NCI-H1694 treated with DMSO at 0.1 percent for 48 hours (cell line): ENCODE measurements around the gene RAB9A.
"Not testable (repeated sequence)": the region's sequence is repeated elsewhere in the genome, so short reads cannot be mapped to it uniquely, and the experiment has no call there.

Experiments used
- DNase-seq: peaks from one replicate; lab custom pipeline; 2025; lab: John Stamatoyannopoulos, UW

RAB9A gene

GRCh38 chrX:13702111-13702789 is 13.3 kb downstream of the RAB9A start:
- DNase-seq: no peak

- DNase-seq: no peak
Observed at GRCh38 chrX:13703135-13703534, 14.2 kb downstream of the RAB9A start.

DNA sequence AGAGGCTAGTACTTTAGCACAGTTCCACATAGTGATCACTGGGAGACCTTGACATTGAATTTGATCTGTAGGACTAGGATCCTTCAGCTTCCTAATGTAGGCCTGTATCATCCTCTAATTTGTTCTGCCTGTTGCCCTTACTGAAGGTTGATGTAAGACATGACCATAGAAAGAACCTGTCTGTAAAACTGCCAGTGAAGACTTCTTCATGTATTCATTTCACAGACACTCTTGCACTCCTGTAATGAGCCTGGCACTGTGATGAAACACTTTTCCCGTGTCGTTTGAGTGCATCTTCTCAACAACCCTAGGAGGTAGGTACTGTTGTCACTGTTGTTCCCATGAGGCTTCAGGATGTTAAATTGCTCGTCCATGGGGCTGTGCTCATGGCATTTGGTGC is 14.7 kb downstream of the RAB9A start:
- DNase-seq: no peak

DNA sequence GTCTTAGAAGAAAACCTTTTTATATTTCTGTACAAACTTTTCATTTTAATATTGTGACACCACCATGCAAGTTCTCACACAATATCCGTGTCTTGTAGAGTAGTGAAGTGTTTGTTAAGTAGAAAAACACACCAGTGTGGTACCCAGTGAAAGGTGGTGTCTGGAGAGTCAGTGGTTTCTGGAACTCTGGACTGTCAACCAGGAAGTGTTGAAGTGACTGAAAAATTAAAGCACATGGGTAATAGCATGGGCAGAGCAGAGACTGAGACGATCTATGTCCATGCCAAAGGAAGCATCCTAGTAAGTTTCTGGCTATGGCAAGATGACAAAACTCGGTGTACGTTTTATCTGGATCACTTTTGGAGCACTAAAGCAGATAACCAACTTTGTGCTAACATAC is 22.2 kb downstream of the RAB9A start:
- no peak for DNase-seq

- no peak for DNase-seq
Observed at GRCh38 chrX:13716455-13716854, 27.5 kb downstream of the RAB9A start.

DNA sequence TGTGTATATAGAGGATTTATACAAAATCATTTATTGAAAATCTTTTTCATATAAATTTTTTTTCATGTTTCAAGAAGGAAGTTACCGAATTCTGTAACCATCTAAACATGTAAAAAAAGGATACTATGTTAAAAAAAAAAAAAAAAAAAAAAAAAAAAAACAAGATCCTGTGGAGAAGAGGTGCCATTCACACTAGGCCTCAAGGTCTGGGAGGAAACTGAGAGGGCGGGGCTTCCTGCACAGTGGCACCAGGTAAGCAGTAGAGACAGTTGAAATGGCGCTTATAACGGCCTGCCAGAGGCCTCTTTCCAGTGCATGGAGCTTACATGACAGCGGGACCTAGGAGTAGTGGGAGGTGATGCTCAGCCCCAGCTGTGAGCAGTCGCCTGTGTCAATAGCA is 28.0 kb downstream of the RAB9A start:
- no peak for DNase-seq

GRCh38 chrX:13717700-13718472 is 29.0 kb downstream of the RAB9A start:
- no peak for DNase-seq

- DNase-seq: no peak
Observed at GRCh38 chrX:13719192-13719856, 30.4 kb downstream of the RAB9A start.

DNA sequence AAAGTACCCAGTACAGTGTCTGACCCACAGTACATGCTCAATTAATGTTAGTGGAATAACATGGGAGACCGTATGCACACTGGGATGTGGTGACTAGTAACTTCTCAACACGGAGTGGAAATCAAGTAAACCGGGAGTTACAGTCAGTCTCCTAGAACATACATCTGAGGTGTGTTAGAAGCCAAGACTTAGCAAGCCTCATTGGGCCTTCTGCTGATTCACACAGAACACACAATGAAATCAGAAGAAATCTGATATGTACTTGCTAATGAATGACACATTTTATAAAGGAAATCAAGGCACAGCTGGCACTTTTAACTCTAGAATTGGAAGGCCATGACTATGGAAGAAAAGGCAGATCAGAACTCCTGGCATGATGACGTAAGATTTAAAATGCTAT is 32.4 kb downstream of the RAB9A start:
- no peak for DNase-seq

DNA sequence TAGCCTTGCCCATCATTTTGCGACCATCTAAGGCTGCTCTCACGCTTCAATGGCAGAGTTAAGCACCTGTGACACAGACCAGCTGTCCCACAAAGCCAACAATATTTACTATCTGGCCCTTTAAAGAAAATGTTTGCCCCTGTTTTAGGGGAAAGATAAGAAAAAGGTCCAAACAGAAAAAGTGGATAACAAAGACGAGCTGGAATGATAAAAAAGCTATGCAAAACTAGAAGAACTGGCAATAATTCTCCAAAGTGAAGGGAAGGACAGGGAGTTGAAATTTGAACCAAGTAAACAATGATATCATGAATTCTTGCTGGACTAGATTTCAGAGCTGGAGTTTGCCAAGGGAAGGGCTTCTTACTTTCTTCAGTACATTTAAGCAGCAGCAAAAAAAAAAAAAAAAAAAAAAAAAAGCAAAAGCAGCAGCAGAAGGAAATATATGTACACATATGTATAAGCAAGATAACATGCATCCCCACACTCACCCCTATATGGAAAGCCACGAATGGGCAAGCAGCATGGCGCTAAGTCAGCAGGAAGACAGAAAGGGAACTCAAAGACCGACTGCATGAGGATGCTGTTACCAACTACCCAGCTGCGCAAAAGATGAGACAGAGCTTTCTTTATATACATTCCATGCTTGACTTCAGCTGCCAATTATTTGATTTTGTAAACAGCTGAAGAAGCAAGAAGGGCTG is 33.0 kb downstream of the RAB9A start:
- no peak for DNase-seq

DNA sequence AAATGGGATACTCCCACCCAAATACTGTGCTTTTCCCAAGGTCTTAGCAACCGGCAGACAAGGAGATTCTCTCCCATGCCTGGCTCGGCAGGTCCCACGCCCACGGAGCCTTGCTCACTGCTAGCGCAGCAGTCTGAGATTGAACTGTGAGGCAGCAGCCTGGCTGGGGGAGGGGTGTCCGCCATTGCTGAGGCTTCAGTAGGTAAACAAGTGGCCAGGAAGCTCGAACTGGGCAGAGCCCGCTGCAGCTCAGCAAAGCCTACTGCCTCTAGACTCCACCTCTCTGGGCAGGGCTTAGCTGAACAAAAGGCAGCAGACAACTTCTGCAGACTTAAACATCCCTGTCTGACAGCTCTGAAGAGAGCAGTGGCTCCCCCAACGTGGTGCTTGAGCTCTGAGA is 36.0 kb downstream of the RAB9A start:
- not testable (repeated sequence) for DNase-seq

DNA sequence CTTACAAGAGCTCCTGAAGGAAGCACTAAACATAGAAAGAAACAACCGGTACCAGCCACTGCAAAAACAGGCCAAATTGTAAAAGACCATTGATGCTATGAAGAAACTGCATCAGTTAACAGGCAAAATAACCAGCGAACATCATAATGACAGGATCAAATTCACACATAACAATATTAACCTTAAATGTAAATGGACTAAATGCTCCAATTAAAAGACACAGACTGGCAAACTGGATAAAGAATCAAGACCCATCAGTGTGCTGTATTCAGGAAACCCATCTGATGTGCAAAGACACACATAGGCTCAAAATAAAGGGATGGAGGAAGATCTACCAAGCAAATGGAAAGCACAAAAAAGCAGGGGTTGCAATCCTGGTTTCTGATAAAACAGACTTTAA is 37.7 kb downstream of the RAB9A start:
- not testable (repeated sequence) for DNase-seq

GRCh38 chrX:13730523-13730922 is 41.6 kb downstream of the RAB9A start:
- DNase-seq: not testable (repeated sequence)

DNA sequence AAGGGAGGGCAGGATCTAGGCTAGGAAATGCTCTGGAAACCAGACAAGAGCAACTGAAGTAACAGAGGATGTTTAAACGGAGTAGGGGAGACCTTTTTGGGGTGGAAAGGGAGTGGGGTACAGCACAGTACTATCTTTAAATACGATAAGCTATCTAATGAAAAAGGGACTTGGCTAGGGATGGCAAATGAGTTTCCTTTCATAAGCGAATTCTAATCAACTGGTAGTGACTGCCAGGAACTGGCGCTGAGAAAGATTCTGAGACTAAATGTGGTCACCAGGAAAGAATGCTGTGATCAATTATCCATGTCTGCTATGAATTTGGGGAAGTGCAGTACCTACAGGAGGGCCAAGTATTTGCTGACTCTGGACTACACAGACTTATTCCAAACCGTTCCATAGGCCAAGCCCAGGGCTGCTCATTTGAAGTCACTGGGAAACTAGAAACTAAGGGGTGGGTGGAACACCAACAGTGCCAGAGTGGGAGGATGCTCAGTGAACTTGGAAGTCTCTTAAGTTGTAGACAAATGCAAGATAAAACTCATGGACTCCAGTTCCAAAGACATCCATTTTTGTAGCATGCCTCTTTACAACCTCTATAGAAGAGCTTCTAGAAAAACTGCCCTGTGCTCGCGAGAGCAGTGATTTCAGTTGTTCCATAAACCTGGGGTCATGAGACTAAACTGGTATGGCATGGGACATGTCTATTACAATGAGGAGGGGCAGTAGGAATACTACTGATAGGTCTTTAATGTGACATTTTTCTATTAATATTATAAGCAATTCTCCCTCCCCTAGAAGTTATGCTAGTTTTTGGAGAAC is 43.5 kb downstream of the RAB9A start:
- no peak for DNase-seq

DNA sequence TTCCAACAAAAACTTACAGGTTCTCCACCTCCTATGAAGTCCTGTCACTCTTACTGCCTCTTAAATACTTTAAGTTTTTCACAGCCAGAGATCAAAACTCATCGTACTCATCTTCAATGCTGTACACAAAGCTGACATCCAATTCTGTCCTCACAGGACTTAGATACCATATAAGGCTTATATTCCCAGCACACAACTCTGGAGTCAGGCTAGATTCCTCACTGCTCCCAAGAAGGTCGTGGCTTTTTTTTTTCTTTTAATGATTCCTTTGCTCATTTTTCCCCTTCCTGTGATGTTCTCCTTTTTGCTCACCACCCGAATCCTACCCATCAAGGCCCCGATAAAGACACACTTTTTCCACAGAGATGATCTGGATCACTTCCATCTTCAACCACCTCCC is 44.6 kb downstream of the RAB9A start:
- no peak for DNase-seq

DNA sequence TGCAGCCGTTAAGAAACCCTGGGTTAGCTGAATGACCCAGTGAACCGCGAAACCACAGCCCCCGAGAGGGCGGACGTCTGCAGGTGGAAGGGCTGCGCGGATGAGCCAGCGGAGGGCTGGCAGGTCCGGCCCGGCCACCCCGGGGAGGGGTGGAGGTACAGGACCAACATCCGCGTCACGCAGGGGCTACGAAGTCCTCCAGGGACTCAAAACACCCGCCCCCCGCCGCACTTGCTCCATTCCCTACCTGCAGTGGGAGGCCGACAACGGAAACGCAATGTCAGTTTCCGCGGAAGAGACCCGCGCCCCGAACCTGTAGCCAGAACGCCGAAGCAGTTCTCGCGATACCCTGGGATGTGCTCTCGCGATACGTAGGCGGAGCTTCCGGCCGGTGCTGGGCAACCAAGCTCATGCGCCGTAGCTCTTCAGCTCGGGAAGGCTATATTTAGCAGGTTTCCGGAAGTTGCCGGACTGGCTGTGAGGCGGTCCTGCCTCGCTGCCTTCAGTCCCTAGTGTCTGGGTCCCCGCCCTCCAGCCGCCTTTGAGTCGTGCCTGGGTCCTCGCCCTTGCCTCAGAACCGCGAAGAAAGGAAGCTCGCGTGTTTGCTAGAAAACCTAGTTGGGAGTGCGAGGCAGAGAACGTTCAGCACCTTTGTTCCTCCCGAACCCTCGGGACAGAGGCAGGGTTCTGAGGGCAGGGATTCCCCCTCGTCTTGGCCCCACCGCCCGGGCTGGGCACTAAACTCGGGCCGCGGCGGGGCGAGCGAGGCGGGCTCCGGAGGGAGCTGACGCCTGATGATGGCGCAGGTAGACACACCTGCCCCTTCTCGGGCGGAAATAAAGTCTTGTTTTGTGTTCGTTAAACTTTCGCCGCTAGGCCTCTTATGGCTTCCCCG is 45.6 kb downstream of the RAB9A start, which contains the start of the genes OFD1 and TRAPPC2:
OFD1 (plus strand) TSS at position 471 of the 895 bp plus-strand sequence; CDS start at position 795, 324 bp downstream.
TRAPPC2 (minus strand) TSS at position 343 of the 895 bp plus-strand sequence. CDS start 14,657 bp downstream, outside the sequence.
- peak; percentile 52 for DNase-seq

DNA sequence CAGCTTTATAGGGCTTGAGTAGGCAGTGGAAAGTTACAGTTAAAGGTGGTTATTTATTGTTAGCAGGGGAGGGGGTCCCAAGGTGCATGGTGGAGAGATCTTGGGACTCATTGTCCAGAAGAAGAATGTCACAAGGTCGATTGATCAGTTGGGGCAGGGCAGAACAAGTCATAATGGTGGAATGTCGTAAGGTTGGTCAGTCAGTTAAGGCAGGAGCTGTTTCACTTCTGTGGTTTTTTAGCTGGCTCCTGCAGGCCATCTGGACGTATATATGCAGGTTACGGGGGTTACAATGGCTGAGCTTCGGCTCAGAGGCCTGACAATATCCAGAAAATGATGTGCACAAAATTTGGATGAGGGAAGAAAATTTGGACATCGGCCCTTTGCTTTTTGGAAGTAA is 52.8 kb downstream of the RAB9A start:
- DNase-seq: no peak

GRCh38 chrX:13742397-13743176 is 53.7 kb downstream of the RAB9A start:
- DNase-seq: no peak

DNA sequence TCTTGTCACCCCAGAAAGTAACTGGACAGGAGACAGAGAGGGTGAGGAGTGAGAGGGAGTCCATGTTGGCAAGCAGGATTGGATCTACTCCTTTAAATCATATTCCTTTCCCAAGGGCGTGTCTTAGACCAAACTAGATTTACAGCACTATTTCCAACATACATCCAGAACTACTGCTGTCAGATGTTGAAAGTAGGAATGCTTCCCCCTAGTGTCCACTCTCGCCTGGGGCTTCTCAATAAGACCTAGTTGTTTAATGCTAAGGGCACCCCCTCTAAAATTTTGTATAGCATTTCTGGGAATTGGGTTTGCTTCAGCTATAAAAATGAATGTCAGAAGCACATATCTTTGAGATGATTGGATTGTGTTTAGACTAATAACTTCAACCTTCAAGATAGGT is 58.9 kb downstream of the RAB9A start:
- DNase-seq: no peak
